Measurements from ENCODE around the gene HAP1. TPM values are rescaled to one million over a fixed set of nuclear protein-coding genes. Genes with fewer than 3 reads are reported as not detected.

Gene HAP1
- total and polyA plus RNA-seq, 7 experiments from 2014 or later, result 0.08 TPM; not detected in 6

DNA sequence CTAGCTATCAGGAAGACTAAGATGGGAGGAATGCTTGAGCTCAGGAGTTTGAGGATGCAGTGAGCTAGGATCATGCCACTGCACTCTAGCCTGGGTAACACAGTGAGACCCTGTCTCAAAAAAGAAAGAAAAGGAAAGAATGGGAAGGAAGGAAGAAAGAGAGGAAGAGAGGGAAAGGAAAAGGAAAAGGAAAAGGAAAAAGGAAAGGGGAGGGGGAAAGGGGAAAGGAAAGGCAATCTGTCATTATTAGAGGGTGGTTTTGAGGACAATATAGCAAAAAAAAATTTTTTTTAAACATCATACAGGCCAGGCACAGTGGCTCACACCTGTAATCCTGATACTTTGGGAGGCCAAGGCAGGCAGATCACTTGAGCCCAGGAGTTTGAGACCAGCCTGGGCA lies 31.7 kb upstream of the HAP1 start:
- Histone ChIP-seq H3K27ac (ENCODE audit: low read depth, low read length) (no peak overlapping the region), H3K4me1 (ENCODE audit: control insufficient read depth in 2 of 2, insufficient read depth in 2 of 2, low read length in 2 of 2) (no peaks in the 10 kb centered on the region), H3K9me3 (ENCODE audit: control insufficient read depth in 2 of 3, low read length in 3 of 3) (no peaks in the 10 kb centered on the region), H3K27me3 (ENCODE audit: control insufficient read depth in 2 of 2, insufficient read depth in 2 of 2, low read length in 2 of 2) (no peaks in the 10 kb centered on the region), H3K4me3 (ENCODE audit: low read length) (no peak overlapping the region), H3K36me3 (ENCODE audit: control insufficient read depth in 2 of 3, insufficient read depth in 3 of 3, low read length in 3 of 3) (no peaks in the 10 kb centered on the region)
- ATAC-seq (no peak), DNase-seq (no peak)
- Mint-ChIP-seq H3K27ac (peak overlapping the region in 1 of 9 donors; percentile 23), H3K36me3 (no peaks in the 10 kb centered on the region), H3K9me3 (no peaks in the 10 kb centered on the region), H3K4me1 (no peaks in the 10 kb centered on the region), H3K27me3 (peaks cover 0 to 2% (median 0%) of the 10 kb centered on the region in 5 donors), H3K4me3 (no peak overlapping the region)
- ChIA-PET POLR2A (no interaction called here), CTCF (no interaction called here)
- intact Hi-C loops (cut with micrococcal nuclease), result no loop called here

DNA sequence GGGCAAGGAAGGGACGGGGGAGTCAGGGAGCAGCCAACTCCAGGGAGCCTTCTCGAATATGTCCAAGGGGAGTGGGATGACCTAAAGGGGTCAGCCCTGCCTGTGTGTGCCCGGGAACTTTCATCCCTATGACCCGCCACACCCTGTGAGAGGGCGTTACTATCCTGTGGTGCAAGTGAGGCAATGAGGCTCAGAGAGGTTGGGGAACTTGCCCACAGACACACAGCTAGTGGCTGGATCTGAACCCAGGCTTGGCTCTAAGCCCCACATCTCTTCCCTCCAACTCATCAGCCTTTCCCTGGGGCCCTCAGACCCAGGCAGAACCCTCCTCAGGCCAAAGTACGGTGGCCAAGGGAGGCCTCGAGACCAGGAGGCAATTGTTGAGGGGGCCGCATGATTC lies 28.9 kb upstream of the HAP1 start:
- CTCF ChIA-PET, result no interaction called here
- Histone ChIP-seq H3K36me3 (ENCODE audit: control insufficient read depth in 2 of 3, insufficient read depth in 3 of 3, low read length in 3 of 3) (no peaks in the 10 kb centered on the region), H3K27me3 (ENCODE audit: control insufficient read depth in 2 of 2, insufficient read depth in 2 of 2, low read length in 2 of 2) (no peaks in the 10 kb centered on the region), H3K27ac (ENCODE audit: low read depth, low read length) (no peak overlapping the region), H3K9me3 (ENCODE audit: control insufficient read depth in 2 of 3, low read length in 3 of 3) (no peaks in the 10 kb centered on the region), H3K4me1 (ENCODE audit: control insufficient read depth in 2 of 2, insufficient read depth in 2 of 2, low read length in 2 of 2) (no peaks in the 10 kb centered on the region), H3K4me3 (ENCODE audit: low read length) (no peak overlapping the region)
- intact Hi-C loops (cut with micrococcal nuclease), result no loop called here
- ATAC-seq, result no peak
- POLR2A ChIA-PET, result no interaction called here
- no peak overlapping the region for H3K27ac Mint-ChIP-seq
- H3K36me3 Mint-ChIP-seq, result no peaks in the 10 kb centered on the region
- no peaks in the 10 kb centered on the region for H3K9me3 Mint-ChIP-seq
- no peak overlapping the region for H3K4me3 Mint-ChIP-seq
- no peak for DNase-seq
- no peaks in the 10 kb centered on the region for H3K4me1 Mint-ChIP-seq
- H3K27me3 Mint-ChIP-seq, result peaks cover 0 to 2% (median 0%) of the 10 kb centered on the region in 5 donors

DNA sequence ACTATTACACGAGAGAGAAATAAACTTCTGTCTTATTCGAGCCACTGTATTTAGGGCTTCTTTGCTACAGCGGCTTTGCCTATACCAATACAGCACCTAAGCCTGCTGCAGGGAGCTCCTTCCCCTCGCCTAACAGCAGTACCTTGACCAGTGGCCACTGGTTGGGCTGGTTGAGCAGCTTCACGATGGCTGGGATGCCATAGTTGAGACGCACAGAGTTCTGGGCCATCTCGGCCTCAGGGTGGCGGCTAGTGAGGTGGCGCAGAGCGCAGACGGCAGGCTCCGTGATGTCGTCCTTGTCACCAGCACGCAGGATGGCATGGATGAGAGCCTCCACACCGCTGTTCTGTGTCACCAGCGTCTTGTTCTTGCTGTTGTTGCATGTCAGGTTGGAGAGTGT lies 28.4 kb upstream of the HAP1 start:
- H3K9me3 Mint-ChIP-seq, result no peaks in the 10 kb centered on the region
- H3K4me3 Mint-ChIP-seq, result no peak overlapping the region
- Histone ChIP-seq H3K9me3 (ENCODE audit: control insufficient read depth in 2 of 3, low read length in 3 of 3) (no peaks in the 10 kb centered on the region), H3K27me3 (ENCODE audit: control insufficient read depth in 2 of 2, insufficient read depth in 2 of 2, low read length in 2 of 2) (no peaks in the 10 kb centered on the region), H3K4me3 (ENCODE audit: low read length) (no peak overlapping the region), H3K27ac (ENCODE audit: low read depth, low read length) (no peak overlapping the region), H3K4me1 (ENCODE audit: control insufficient read depth in 2 of 2, insufficient read depth in 2 of 2, low read length in 2 of 2) (no peaks in the 10 kb centered on the region), H3K36me3 (ENCODE audit: control insufficient read depth in 2 of 3, insufficient read depth in 3 of 3, low read length in 3 of 3) (no peaks in the 10 kb centered on the region)
- POLR2A ChIA-PET, result no interaction called here
- H3K27ac Mint-ChIP-seq, result no peak overlapping the region
- CTCF ChIA-PET, result no interaction called here
- no peaks in the 10 kb centered on the region for H3K36me3 Mint-ChIP-seq
- H3K4me1 Mint-ChIP-seq, result no peaks in the 10 kb centered on the region
- ATAC-seq, result no peak
- no peak for DNase-seq
- H3K27me3 Mint-ChIP-seq, result peaks cover 0 to 2% (median 0%) of the 10 kb centered on the region in 5 donors
- intact Hi-C loops (cut with micrococcal nuclease), result no loop called here

DNA sequence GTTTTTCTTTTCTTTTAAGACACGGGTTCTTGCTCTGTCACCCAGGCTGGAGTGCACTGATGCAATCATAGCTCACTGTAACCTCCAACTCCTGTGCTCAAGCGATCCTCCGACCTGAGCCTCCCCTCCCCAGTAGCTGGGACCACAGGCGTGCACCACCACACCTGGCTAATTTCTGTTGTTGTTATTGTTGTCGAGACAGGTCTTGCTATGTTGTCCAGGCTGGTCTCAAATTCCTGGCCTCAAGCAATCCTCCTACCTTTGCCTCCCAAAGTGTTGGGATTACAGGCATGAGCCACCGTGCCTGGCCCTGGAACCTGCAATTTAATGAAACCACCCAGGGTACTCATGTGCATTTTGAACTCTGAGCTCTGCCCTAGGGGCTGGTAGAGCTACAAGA lies 27.9 kb upstream of the HAP1 start:
- H3K9me3 Mint-ChIP-seq, result no peaks in the 10 kb centered on the region
- no peak overlapping the region for H3K4me3 Mint-ChIP-seq
- no peaks in the 10 kb centered on the region for H3K4me1 Mint-ChIP-seq
- DNase-seq (no peak), ATAC-seq (no peak)
- no peaks in the 10 kb centered on the region for H3K36me3 ChIP-seq (ENCODE audit: control insufficient read depth in 2 of 3, insufficient read depth in 3 of 3, low read length in 3 of 3)
- CTCF ChIA-PET, result no interaction called here
- no peaks in the 10 kb centered on the region for H3K36me3 Mint-ChIP-seq
- H3K27me3 Mint-ChIP-seq, result peaks cover 0 to 2% (median 0%) of the 10 kb centered on the region in 5 donors
- H3K27ac Mint-ChIP-seq, result no peak overlapping the region
- H3K27ac ChIP-seq (ENCODE audit: low read depth, low read length), result no peak overlapping the region
- no peaks in the 10 kb centered on the region for H3K4me1 ChIP-seq (ENCODE audit: control insufficient read depth in 2 of 2, insufficient read depth in 2 of 2, low read length in 2 of 2)
- intact Hi-C loops (cut with micrococcal nuclease), result no loop called here
- POLR2A ChIA-PET, result no interaction called here
- H3K27me3 ChIP-seq (ENCODE audit: control insufficient read depth in 2 of 2, insufficient read depth in 2 of 2, low read length in 2 of 2), result no peaks in the 10 kb centered on the region
- no peak overlapping the region for H3K4me3 ChIP-seq (ENCODE audit: low read length)
- H3K9me3 ChIP-seq (ENCODE audit: control insufficient read depth in 2 of 3, low read length in 3 of 3), result no peaks in the 10 kb centered on the region

DNA sequence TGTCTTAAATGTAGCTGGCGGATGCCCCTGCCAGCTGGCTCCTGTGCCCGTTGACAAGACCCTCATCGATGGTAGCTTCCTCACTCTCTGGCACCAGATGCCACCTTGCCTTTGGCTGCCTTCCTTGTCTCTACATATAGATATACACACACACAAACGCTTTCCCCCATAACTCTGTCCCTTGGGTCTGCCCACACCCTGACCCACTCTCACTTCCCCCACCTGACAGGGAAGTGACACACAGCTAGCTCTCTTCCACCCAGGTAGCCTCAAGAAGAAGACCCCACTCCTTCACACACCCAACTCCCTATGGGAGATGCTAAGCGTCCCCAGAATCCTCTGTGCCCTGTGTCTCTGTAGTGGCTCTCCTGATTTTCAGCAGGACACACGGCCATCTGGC lies 26.4 kb upstream of the HAP1 start:
- H3K4me1 Mint-ChIP-seq, result no peaks in the 10 kb centered on the region
- H3K9me3 Mint-ChIP-seq, result no peaks in the 10 kb centered on the region
- H3K4me3 Mint-ChIP-seq, result no peak overlapping the region
- H3K9me3 ChIP-seq (ENCODE audit: control insufficient read depth in 2 of 3, low read length in 3 of 3), result no peaks in the 10 kb centered on the region
- H3K27ac Mint-ChIP-seq, result peak overlapping the region in 1 of 9 donors; percentile 36
- no peaks in the 10 kb centered on the region for H3K27me3 ChIP-seq (ENCODE audit: control insufficient read depth in 2 of 2, insufficient read depth in 2 of 2, low read length in 2 of 2)
- DNase-seq (no peak), ATAC-seq (no peak)
- no peaks in the 10 kb centered on the region for H3K4me1 ChIP-seq (ENCODE audit: control insufficient read depth in 2 of 2, insufficient read depth in 2 of 2, low read length in 2 of 2)
- H3K4me3 ChIP-seq (ENCODE audit: low read length), result no peak overlapping the region
- intact Hi-C loops (cut with micrococcal nuclease), result no loop called here
- H3K36me3 Mint-ChIP-seq, result no peaks in the 10 kb centered on the region
- H3K27me3 Mint-ChIP-seq, result peaks cover 0 to 2% (median 0%) of the 10 kb centered on the region in 5 donors
- CTCF ChIA-PET, result no interaction called here
- no peak overlapping the region for H3K27ac ChIP-seq (ENCODE audit: low read depth, low read length)
- no peaks in the 10 kb centered on the region for H3K36me3 ChIP-seq (ENCODE audit: control insufficient read depth in 2 of 3, insufficient read depth in 3 of 3, low read length in 3 of 3)
- POLR2A ChIA-PET, result no interaction called here

DNA sequence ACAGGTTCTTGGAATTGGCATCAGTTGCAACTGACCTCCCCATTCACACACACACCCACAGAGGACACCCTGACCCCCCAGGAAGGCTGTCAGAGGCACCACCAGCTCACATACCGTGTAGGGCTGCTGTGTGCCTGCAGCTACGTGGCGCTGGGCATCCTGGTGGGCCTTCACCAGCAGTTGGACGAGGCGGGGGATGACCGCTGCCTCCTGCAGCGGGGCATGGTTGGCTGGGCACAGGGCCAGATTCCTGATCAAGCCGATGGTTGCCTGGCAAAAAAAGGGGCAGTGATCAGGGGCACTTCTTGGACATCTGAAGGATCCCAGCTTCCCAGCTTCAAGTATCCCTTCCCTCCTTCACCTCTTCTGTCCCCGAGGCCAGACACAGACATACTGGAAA lies 24.2 kb upstream of the HAP1 start:
- H3K36me3 ChIP-seq (ENCODE audit: control insufficient read depth in 2 of 3, insufficient read depth in 3 of 3, low read length in 3 of 3), result no peaks in the 10 kb centered on the region
- ATAC-seq (no peak), DNase-seq (no peak)
- Mint-ChIP-seq H3K4me1 (no peaks in the 10 kb centered on the region), H3K27me3 (peaks cover 0 to 2% (median 0%) of the 10 kb centered on the region in 5 donors), H3K36me3 (no peaks in the 10 kb centered on the region), H3K27ac (no peak overlapping the region), H3K9me3 (no peaks in the 10 kb centered on the region), H3K4me3 (no peak overlapping the region)
- intact Hi-C loops (cut with micrococcal nuclease), result no loop called here
- ChIA-PET CTCF (no interaction called here), POLR2A (no interaction called here)
- no peak overlapping the region for H3K4me3 ChIP-seq (ENCODE audit: low read length)
- H3K27me3 ChIP-seq (ENCODE audit: control insufficient read depth in 2 of 2, insufficient read depth in 2 of 2, low read length in 2 of 2), result no peaks in the 10 kb centered on the region
- H3K27ac ChIP-seq (ENCODE audit: low read depth, low read length), result no peak overlapping the region
- no peaks in the 10 kb centered on the region for H3K9me3 ChIP-seq (ENCODE audit: control insufficient read depth in 2 of 3, low read length in 3 of 3)
- H3K4me1 ChIP-seq (ENCODE audit: control insufficient read depth in 2 of 2, insufficient read depth in 2 of 2, low read length in 2 of 2), result no peaks in the 10 kb centered on the region

DNA sequence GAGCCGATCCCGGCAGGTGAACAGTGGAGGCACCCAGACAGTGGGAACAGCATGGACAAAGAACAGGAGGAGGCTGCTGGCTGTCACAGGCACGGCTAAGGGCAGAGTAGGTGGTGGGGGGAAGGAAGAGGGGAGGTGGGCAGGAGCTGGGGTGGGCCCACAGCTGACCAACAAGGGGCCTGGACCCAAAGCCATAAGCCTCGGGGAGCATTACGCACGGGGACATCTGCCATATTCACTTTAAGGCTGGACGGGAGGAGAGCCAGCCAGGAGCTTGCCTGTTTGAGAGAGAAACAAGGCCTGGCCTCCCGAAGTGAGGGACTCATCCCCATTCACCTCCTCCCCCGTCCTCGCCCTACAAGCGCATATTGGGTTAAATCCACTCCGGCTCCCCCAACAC lies 19.6 kb upstream of the HAP1 start:
- no peak overlapping the region for H3K4me3 Mint-ChIP-seq
- H3K27ac Mint-ChIP-seq, result no peak overlapping the region
- H3K36me3 ChIP-seq (ENCODE audit: control insufficient read depth in 2 of 3, insufficient read depth in 3 of 3, low read length in 3 of 3), result no peaks in the 10 kb centered on the region
- DNase-seq, result no peak
- CTCF ChIA-PET, result no interaction called here
- no peaks in the 10 kb centered on the region for H3K9me3 ChIP-seq (ENCODE audit: control insufficient read depth in 2 of 3, low read length in 3 of 3)
- intact Hi-C loops (cut with micrococcal nuclease), result no loop called here
- no peaks in the 10 kb centered on the region for H3K4me1 ChIP-seq (ENCODE audit: control insufficient read depth in 2 of 2, insufficient read depth in 2 of 2, low read length in 2 of 2)
- ATAC-seq, result no peak
- H3K4me1 Mint-ChIP-seq, result no peaks in the 10 kb centered on the region
- H3K27me3 ChIP-seq (ENCODE audit: control insufficient read depth in 2 of 2, insufficient read depth in 2 of 2, low read length in 2 of 2), result no peaks in the 10 kb centered on the region
- H3K9me3 Mint-ChIP-seq, result no peaks in the 10 kb centered on the region
- POLR2A ChIA-PET, result no interaction called here
- no peak overlapping the region for H3K4me3 ChIP-seq (ENCODE audit: low read length)
- H3K27ac ChIP-seq (ENCODE audit: low read depth, low read length), result no peak overlapping the region
- H3K27me3 Mint-ChIP-seq, result no peaks in the 10 kb centered on the region
- no peaks in the 10 kb centered on the region for H3K36me3 Mint-ChIP-seq

All from naive thymus-derived CD4-positive, alpha-beta T cell (primary cell).